ENCODE data around the gene CAPN5.

- TF ChIP-seq EZH2 (IDR thresholded peaks at IDR 0.05; ENCODE audit: low read depth, unreplicated experiment) (no peak), CTCF (conservative IDR thresholded peaks at IDR 0.05; ENCODE audit: low read depth in 2 of 2) (no peak), ETS1 (IDR thresholded peaks at IDR 0.05) (no peak), REST (IDR thresholded peaks at IDR 0.05; ENCODE audit: unreplicated experiment) (no peak), JUNB (IDR thresholded peaks at IDR 0.05; ENCODE audit: unreplicated experiment) (no peak), POLR2AphosphoS5 (IDR thresholded peaks at IDR 0.05; ENCODE audit: low read depth) (no peak)
Measured at GRCh38 chr11:77130763-77131513, 64.2 kb downstream of the CAPN5 start.

Data from GM23338 (cell line).